MM.1S (cell line): ENCODE measurements around the gene TMEM150B.

Experiments
- EZH2 ChIP-seq: fragments of 300-600 bp; sonication (generic); optimal IDR thresholded peaks from 2 replicates; pipeline ENCODE3; 2017; ENCODE audit warnings: low read depth, mild to moderate bottlenecking, antibody characterized with exemption, low read length, mixed read lengths
- TF ChIP-seq, protein P1 (sequence below): fragments of 300-600 bp; sonication (generic); IDR thresholded peaks from 2 replicates; pipeline ENCODE4 v1.5.1; 2016; ENCODE audit warnings: antibody characterized with exemption, low read length, mixed read lengths

DNA sequence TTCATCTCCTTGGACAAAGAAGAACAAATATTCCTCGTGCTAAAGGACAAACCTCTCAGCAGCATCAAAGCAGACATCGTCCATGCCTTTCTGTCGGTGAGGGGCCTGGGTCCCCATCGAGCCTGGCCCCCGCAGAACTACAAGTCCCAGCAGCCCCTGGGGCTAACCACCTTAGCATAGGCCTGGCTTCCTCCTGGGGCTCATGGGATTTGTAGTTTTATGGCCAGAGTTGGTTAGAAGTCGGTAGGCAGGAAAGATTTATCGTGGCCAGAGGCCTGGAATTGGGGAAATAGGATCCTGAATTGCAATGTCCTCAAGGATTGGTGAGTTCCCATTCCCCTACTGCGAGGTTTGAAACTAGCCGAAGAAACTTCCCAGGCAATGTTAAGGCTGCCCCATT is 19.6 kb downstream of the TMEM150B start:
- TF ChIP-seq, protein P1, sequence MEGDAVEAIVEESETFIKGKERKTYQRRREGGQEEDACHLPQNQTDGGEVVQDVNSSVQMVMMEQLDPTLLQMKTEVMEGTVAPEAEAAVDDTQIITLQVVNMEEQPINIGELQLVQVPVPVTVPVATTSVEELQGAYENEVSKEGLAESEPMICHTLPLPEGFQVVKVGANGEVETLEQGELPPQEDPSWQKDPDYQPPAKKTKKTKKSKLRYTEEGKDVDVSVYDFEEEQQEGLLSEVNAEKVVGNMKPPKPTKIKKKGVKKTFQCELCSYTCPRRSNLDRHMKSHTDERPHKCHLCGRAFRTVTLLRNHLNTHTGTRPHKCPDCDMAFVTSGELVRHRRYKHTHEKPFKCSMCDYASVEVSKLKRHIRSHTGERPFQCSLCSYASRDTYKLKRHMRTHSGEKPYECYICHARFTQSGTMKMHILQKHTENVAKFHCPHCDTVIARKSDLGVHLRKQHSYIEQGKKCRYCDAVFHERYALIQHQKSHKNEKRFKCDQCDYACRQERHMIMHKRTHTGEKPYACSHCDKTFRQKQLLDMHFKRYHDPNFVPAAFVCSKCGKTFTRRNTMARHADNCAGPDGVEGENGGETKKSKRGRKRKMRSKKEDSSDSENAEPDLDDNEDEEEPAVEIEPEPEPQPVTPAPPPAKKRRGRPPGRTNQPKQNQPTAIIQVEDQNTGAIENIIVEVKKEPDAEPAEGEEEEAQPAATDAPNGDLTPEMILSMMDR = no peak
- no peak for TF ChIP-seq EZH2
